GM21423 (cell line): ENCODE measurements around the gene SEMA6B.
"Not testable (repeated sequence)": the region's sequence is repeated elsewhere in the genome, so short reads cannot be mapped to it uniquely, and the experiment has no call there.

Source experiments
- ATAC-seq: cut with Tn5 transposase; IDR thresholded peaks from one replicate; pipeline ENCODE4 v1.9.1; 2021; ENCODE audit warnings: mild to moderate bottlenecking, moderate library complexity; ENCODE audit not compliant: unreplicated experiment

SEMA6B gene

DNA sequence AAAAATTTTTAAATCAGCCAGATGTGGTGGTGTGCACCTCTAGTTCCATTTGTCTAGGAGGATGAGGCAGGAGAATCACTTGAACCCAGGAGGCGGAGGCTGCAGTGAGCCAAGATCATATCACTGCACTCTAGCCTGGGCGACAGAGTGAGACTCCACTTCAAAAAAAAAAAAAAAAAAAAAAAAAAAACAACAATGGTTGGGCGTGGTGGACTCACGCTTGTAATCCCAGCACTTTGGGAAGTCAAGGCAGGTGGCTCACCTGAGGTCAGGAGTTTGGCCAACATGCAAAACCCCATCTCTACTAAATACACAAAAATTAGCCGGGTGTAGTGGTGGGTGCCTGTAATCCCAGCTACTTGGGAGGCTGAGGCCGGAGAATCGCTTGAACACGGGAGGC lies 32.1 kb downstream of the SEMA6B start:
- not testable (repeated sequence) for ATAC-seq

DNA sequence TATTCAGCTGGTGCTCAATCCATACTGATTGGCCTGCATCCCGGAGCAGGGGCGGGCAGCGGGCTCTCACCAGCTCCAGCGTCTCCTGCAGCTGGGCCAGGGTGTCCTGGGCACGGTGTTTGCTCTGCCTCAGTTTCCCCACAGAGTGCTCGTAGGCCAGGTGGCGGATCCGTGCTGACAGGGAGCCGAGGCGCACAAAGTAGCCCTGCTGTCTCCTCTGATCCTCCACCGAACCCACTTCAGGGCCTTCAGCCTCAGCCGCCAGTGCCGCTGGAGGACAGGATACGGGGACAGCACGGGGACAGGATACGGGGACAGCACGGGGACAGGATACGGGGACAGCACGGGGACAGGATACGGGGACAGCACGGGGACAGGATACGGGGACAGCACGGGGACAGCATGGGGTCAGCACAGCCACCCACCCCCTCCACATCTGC lies 33.9 kb downstream of the SEMA6B start:
- no peak for ATAC-seq

DNA sequence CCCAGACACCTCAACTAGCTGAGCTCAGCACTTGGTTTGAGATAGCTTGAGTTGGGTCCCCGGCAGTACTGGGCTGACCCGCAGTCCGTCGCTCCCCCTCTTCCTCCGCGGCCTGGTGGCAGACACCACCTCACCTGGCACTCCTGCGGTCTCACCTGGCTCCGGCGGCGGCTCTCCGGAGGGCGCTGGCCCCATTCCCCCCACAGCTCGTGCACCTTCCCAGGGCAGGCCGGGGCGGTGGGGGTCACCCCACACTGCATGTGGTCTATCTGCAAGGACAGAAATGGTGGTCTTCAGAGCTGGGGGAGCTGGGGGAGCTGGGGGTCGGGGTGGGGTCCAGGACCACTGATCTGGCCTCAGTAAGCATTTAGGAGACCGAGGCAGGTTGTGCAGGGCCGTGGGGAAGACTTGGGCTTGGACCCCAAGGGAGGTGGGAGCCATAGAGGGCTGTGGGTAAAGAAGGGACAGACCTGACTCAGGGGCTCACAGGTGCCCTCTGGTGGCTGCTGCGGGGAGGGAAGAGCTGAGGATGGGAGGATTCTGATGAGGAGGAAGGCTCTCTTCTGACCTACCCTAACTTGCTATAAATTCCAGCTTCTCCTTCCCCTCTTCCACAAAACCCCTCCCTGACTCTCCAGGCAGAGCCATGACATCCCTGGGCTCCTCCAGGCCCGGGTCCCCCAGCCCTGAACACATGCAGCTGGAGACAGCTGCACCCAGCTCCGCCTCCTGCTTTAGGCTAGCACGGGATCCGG lies 34.5 kb downstream of the SEMA6B start:
- no peak for ATAC-seq

DNA sequence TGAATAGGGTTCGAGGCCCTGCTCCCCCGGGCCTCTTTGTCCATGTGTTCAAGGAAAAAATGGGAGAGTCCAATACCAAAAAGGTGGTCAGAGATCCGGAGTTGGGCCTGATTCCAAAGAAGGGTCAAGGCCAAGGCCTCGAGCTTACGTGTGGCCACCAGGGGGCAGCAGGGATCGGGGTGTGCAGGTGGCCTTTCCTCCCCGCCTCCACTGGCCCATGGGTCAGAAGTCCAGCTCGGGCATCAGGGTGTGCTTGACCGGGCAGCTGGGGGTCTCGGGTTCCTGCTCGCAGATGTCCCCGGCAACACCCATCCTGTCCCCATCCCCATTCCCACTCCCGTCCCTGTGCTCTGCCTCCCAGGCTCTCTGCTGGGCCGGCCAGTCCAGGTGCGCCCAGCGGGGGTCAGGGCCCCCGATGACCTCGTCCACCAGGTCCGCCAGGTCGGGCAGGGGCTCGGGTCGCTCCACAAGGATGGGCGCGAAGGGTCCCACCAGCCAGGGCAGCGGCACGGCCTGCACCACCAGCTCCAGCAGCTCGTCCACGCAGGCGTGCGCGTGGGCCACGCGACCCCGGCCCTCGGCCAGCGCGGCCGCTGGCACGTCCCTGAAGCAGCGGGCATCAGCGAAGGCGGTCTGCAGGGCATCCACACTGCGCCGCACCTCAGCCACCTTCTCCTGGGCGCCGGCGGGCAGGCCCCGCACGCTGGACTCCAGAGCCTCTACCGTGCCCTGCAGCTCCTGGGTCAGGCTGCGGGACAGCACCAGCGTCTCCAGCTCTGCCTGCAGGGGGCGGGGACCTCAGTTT lies 36.0 kb downstream of the SEMA6B start:
- no peak for ATAC-seq

DNA sequence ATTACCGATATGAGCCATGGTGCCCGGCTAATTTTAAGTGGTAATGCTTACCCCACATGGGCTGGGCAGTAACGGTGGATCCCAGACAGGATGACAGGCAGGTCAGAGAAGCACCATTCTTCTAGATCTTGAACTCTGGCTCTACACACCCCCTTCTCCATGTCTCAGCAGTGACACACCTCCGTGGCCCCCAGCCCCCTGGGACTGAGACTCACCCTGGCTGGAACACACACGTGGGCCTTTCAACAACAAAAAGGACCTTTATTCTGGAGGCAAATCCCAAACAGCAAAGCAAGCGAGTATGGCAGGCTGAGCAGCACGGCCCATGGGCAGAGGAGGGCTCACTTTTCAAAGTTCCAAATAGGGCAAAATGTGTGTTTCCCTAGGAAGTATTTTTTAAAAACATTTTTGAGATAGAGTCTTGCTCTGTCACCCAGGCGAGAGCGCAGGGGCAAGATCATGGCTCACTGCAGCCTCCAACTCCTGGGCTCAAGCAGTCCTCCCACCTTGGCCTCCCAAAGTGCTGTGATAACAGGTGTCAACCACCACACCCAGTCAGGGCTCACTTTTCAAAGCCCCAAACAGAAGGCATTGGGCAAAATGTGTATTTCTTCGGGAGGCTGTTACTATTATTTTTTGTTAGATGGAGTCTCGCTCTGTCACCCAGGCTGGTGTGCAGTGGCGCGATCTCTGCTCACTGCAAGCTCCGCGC lies 37.0 kb downstream of the SEMA6B start:
- no peak for ATAC-seq

DNA sequence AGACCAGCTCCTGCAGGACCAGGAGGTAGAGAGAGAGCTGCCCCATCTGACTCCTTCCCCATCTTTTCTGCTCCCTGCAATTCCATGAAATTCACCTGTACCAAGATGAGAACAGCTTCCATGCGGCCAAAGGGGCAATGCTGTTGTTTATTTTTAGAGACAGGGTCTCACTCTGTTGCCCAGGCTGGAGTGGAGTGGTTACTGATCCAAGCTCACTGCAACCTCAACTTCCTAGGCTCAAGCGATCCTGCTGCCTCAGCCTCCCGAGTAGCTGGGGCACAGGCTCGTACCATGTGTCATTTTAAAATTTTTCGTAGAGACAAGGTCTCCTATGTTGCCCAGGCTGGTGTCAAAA lies 37.6 kb downstream of the SEMA6B start:
- ATAC-seq, result no peak

DNA sequence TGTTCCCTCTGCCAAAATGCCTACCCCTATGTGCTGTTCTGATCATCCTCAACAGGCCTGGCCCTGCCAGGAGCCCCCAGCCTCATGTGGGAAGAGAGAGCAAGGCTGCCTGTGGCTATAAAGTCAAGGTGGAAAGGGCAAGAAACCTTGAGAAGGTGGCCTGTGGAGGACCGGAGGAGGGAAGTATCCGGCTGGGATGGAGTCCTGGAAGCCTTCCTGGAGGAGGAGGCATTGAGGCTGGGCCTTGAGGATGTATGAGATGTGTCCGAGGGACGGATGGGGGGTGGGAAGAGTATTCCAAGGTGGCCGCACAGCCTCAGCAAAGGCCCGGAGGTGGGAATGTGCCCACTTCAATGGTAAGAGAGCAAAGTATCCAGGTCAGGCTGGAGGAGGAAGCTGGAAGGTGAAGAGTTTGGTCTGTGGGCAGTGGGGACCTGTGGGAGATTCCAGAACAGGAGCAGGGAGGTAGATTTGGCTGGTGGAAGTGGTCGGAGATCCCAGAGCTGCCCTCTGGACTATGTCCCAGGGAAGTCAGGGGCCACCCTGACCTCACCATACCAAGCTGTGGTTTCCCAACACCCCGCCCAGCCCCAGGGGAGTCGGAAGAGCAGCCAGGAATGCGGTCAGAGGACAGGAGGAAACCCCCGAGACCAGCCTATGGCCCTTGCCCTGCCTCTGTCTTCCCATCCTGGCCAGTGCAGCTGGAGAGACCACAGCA lies 38.2 kb downstream of the SEMA6B start:
- ATAC-seq, result no peak

DNA sequence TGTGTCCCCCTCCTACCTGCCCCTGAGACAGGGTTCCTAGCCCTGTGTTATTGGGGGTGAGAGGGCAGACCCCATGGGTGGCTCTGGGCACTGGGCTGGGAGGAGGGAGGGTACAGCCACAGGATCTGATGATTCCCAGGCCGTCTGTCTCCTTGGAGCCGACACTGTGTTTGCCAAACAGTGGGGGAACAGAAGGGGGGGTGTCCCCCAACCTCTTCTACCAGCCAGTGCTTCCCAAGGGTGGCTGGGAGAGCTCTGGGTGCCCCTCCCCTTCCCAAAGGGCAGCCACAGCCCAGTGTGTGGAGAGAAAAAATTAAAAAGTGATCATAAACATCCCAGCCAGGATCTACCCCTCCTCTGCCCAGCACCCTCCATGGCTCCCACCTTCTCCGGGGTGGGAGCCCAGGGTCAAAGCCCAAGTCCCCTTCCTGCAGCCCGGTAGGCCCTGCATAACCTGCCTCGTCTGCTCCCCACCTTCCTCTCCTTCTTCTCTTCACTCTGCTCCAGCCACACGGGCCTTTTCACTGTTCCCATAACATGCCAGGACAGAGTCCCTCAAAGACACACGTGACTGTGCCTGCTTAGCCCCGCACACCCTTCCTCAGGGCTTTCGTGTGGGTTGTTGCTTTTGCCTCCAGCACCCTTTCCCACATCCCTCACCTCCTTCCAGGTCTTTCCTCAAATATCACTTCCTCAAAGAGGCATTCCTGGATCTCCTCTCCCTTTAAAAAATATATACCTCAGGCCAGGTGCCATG lies 39.8 kb downstream of the SEMA6B start:
- no peak for ATAC-seq

DNA sequence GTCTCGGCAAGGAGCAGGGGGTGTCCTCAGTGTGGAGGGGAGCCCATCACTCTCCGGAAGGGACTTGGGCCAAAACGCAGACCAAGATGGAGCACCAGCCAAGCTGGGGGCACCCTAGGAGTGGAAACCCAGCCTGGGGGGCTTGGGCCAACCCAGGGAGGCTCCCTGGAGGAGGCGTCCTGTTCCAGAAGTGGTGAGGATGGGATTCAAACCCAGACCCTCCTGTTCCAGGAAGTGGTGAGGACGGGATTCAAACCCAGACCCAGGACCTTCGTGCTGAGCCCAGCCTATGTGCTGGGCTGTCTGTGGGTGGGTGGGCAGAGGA lies 40.4 kb downstream of the SEMA6B start:
- no peak for ATAC-seq

DNA sequence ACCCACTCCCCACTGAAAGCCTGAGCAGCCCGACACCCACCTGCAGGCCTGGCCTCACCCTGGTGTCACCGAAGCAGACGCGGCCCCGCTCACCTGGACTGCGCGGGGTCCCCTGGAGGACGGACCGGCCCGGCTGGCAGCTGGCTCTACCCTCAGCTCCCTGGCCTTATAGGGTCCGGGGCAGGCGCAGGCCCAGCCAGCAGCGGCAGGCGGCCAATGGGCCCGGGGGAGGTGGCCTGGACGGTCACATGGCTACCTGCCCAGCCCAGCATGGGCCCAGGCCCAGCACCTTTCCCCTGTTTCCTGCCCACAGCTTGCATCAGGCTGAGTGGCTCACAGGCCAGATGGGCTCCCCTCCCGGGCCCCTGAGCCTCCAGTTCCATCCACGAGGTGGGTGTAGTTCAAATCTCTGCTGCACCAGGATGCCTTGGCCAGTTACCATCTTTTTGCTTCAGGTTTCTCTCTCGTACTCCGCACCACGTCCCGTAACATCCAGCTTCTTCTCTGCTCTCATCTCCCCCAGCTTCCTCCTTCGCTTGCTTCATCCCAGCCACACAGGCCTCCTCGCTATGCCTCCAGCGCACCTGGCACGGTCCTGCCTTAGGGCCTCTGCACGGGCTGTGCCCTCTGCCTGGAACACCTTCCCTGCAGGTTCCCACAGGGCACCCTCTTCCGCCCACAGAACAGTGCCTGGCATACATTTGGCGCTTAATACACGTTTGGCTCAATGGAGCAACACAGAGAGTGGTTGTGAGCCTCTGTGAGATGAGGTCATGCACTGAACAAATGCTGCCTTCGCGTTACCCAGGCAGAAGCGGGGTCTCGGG lies 40.9 kb downstream of the SEMA6B start, which contains the start of gene PLIN4:
TSS of gene PLIN4 (minus strand) at position 142 of the 827 bp plus-strand sequence. CDS start 214 bp downstream, outside the sequence.
- ATAC-seq, result no peak

DNA sequence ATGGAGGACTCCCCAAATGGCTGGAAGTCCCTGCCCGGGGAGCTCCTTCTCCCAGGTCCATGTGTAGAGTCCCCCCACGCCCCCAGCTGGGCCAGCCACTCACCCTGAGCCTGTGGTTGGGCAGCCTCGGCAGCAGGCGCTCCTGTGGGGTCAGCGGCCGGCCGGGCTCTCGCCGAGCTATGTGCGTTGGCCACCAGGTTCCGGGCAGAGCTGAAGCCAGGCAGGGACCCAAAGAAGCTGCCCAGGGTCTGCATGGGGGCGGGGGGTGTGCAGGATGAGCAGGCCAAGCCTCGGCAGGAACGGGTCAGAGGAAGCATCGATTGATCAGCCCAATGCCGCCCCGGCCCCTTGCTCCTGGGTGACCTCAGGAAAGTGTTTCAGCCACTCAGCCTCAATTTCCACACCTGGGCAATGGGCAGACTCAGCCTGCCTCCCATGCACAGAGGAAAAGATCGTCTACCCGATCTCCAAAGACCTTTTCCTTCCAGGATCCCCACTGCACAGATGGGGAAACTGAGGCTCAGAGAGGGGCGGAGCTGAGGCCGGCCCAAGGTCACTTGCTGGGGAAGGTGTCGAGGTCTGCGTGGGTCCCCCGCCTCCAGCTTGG lies 41.9 kb downstream of the SEMA6B start:
- no peak for ATAC-seq

DNA sequence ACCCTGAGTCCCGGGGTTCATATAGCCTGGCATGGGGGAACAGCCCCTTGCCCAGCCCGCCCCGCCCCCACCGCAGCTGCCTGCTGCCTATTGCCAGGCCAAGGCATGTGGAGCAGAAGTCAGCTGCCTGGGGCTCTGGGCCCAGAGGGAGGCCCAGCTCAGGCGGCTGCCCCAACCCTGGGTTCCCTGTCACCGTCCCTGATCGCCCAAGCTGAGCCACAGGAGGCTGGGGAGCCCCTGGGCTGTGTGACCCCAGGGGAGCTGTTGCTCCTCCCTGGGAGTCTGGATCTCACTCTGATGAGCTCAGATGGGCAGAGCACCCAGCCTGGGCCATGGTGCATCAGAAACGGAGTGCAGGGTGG lies 42.6 kb downstream of the SEMA6B start:
- ATAC-seq, result no peak

DNA sequence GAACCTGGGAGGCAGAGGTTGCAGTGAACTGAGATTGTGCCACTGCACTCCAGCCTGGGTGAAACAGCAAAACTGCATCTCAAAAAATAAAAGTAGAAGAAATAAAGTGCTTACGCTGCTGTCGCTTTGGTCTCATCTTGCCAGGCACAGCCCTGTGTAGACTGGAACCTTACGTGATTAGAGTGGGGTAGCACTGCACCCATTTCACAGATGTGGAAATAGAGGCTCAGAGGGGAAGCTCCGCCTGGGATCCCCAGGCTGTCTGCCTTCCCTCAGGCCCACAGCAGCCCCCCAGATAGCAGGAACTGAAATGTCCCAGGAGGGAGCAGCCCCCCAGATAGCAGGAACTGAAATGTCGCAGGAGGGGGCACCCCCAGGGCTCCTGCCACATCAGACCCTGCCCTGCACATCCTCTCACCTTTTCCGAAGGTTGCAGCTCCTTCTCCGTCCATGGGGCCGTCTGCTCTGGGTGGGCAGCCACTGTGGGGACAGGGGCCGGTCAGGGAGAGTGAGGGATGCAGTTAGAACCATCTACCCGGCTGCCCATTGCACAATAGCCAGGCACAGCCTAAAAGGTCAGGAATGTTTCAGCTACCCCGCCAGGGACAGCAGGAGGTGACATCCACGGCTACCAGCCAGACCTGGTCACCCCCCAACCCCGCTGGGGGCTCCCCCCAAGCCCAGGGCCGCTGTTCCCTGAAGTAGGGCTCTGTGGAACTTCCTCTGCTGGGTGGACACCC lies 43.1 kb downstream of the SEMA6B start:
- no peak for ATAC-seq

DNA sequence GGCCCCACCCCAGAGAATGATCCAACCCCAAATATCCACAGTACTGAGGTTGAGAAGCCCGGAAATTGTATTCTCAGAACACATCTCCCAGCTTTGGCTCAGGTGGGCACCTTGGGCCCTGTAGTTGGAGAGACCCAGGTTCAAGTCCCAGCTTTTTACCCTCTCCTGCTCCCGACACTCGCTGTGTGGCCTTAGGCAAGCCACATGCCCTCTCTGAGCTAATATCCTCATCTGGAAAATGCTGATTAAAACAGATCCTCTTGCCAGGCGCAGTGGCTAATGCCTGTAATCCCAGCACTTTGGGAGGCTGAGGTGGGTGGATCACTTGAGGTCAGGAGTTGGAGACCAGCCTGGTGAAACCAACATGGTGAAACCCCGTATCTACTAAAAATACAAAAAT lies 43.8 kb downstream of the SEMA6B start:
- no peak for ATAC-seq

DNA sequence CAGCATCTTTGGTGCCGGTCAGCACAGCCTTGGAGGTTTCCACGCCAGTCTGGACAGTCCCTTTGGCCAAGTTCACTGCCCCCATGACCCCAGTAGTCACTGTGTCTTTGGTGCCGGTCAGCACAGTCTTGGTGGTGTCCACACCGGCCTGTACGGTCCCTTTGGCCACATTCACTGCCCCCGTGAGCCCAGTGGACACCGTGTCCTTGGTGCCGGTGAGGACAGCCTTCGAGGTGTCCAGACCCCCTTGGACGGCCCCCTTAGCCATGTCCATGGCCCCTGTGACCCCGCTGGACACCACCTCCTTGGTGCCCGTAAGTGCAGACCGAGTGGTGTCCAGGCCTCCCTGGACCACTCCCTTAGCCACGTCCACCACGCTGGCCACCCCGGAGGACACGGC lies 46.2 kb downstream of the SEMA6B start:
- ATAC-seq, result no peak

DNA sequence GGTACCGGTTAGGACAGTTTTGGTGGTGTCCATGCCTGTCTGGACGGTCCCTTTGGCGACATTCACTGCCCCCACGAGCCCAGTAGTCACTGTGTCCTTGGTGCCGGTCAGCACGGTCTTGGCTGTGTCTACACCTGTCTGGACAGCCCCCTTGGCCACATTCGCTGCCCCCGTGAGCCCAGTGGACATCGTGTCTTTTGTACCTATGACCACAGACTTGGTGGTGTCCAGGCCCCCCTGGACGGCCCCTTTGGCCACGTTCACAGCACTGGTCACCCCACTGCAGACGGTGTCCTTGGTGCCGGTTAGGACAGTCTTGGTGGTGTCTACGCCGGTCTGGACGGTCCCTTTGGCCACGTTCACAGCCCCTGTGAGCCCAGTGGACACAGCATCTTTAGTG lies 47.4 kb downstream of the SEMA6B start:
- ATAC-seq, result no peak

DNA sequence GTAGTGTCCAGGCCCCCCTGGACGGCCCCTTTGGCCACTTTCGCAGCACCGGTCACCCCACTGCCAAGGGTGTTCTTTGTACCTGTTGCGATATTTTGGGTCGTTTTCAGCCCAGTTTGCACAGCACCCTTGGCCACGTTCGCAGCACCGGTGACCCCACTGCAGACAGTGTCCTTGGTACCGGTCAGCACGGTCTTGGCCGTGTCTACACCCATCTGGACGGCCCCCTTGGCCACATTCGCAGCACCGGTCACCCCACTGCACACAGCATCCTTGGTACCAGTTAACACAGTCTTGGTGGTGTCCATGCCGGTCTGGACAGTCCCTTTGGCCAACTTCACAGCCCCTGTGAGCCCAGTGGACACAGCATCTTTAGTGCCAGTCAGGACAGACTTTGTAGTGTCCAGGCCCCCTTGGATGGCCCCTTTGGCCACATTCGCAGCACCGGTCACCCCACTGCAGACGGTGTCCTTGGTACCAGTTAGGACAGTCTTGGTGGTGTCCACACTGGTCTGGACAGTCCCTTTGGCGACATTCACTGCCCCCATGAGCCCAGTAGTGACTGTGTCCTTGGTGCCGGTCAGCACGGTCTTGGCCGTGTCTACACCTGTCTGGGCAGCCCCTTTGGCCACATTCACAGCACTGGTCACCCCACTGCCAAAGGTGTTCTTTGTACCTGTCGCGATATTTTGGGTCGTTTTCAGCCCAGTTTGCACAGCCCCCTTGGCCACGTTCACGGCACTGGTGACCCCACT lies 48.0 kb downstream of the SEMA6B start:
- ATAC-seq, result no peak
